ENCODE results near the gene REV3L. TPM values are rescaled to one million over a fixed set of nuclear protein-coding genes. Genes with fewer than 3 reads are reported as not detected.

Gene REV3L
- polyA plus RNA-seq, 2 donors = 5.2 to 6.0 TPM

GRCh38 chr6:111458670-111459232 is 24.3 kb downstream of the REV3L start:
- H3K9me3 ChIP-seq (ENCODE audit: control insufficient read depth in 2 of 2, insufficient read depth in 1 of 2, low read depth in 1 of 2, low read length in 1 of 2) = no peaks in the 10 kb centered on the region
- no peak overlapping the region for H3K4me3 ChIP-seq (ENCODE audit: low read depth in 1 of 2, low read length in 2 of 2)
- no peaks in the 10 kb centered on the region for H3K4me1 ChIP-seq (ENCODE audit: control insufficient read depth in 2 of 2, insufficient read depth in 2 of 2, low read length in 1 of 2)
- H3K27me3 ChIP-seq (ENCODE audit: control insufficient read depth in 1 of 2, insufficient read depth in 2 of 2, low read length in 2 of 2) = no peaks in the 10 kb centered on the region
- no peak overlapping the region for H3K27ac ChIP-seq (ENCODE audit: low read depth in 2 of 2, low read length in 1 of 2)
- no peaks in the 10 kb centered on the region for H3K36me3 ChIP-seq (ENCODE audit: control insufficient read depth in 2 of 2, insufficient read depth in 2 of 2, low read length in 1 of 2)

DNA sequence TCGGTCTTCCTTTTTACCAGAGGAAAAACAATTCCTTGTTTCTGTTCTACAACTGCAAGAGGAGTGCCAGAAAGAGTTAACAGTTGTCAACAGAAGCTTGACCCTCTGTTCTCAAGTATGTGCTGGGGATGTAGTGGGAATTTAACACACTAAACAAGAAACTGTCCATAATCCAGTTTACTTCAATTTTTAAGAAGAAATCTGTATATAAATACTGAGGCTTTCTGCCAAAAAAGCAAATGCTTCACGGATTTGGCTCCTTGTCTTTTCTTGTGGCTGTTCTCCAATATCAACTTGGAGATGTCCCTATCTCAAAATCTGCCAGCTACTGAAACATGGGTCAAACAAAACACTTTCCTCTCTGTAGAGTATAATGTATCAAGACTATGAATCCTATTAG is 26.8 kb downstream of the REV3L start:
- no peaks in the 10 kb centered on the region for H3K4me1 ChIP-seq (ENCODE audit: control insufficient read depth in 2 of 2, insufficient read depth in 2 of 2, low read length in 1 of 2)
- no peaks in the 10 kb centered on the region for H3K9me3 ChIP-seq (ENCODE audit: control insufficient read depth in 2 of 2, insufficient read depth in 1 of 2, low read depth in 1 of 2, low read length in 1 of 2)
- no peaks in the 10 kb centered on the region for H3K36me3 ChIP-seq (ENCODE audit: control insufficient read depth in 2 of 2, insufficient read depth in 2 of 2, low read length in 1 of 2)
- no peak overlapping the region for H3K27ac ChIP-seq (ENCODE audit: low read depth in 2 of 2, low read length in 1 of 2)
- no peaks in the 10 kb centered on the region for H3K27me3 ChIP-seq (ENCODE audit: control insufficient read depth in 1 of 2, insufficient read depth in 2 of 2, low read length in 2 of 2)
- 34 to 44% methylated on average over 2 of the region's 2 CpGs for WGBS, 2 donors
- no peak overlapping the region for H3K4me3 ChIP-seq (ENCODE audit: low read depth in 1 of 2, low read length in 2 of 2)

DNA sequence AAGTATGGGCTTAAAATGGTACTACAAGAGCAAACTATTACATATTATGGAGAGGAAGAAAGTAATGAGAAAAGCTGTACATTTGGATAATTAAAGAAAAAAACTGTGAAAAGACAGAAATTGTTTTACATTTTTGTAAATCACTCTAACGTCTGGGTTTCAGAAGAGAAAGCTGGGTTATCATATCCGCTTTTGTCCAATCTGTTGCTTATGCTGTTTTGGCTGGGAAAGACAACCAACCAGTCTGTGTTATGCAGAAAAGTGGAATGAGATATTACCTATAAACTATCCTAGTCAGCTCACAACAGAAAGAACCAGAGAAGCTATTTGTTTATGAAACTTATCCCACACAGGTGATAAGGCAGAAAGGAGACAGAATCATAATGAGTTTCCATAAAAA is 32.4 kb downstream of the REV3L start:
- Histone ChIP-seq H3K4me1 (ENCODE audit: control insufficient read depth in 2 of 2, insufficient read depth in 2 of 2, low read length in 1 of 2) (no peaks in the 10 kb centered on the region), H3K27me3 (ENCODE audit: control insufficient read depth in 1 of 2, insufficient read depth in 2 of 2, low read length in 2 of 2) (no peaks in the 10 kb centered on the region), H3K9me3 (ENCODE audit: control insufficient read depth in 2 of 2, insufficient read depth in 1 of 2, low read depth in 1 of 2, low read length in 1 of 2) (no peaks in the 10 kb centered on the region), H3K36me3 (ENCODE audit: control insufficient read depth in 2 of 2, insufficient read depth in 2 of 2, low read length in 1 of 2) (no peaks in the 10 kb centered on the region), H3K27ac (ENCODE audit: low read depth in 2 of 2, low read length in 1 of 2) (no peak overlapping the region), H3K4me3 (ENCODE audit: low read depth in 1 of 2, low read length in 2 of 2) (no peak overlapping the region)
- 77 to 80% methylated on average over 2 of the region's 2 CpGs for WGBS, 2 donors

GRCh38 chr6:111450087-111450486 is 32.9 kb downstream of the REV3L start:
- WGBS, 2 donors = 92 to 95% methylated on average over 7 of the region's 7 CpGs
- no peak overlapping the region for H3K4me3 ChIP-seq (ENCODE audit: low read depth in 1 of 2, low read length in 2 of 2)
- H3K27ac ChIP-seq (ENCODE audit: low read depth in 2 of 2, low read length in 1 of 2) = no peak overlapping the region
- H3K4me1 ChIP-seq (ENCODE audit: control insufficient read depth in 2 of 2, insufficient read depth in 2 of 2, low read length in 1 of 2) = no peaks in the 10 kb centered on the region
- no peaks in the 10 kb centered on the region for H3K27me3 ChIP-seq (ENCODE audit: control insufficient read depth in 1 of 2, insufficient read depth in 2 of 2, low read length in 2 of 2)
- H3K36me3 ChIP-seq (ENCODE audit: control insufficient read depth in 2 of 2, insufficient read depth in 2 of 2, low read length in 1 of 2) = no peaks in the 10 kb centered on the region
- no peaks in the 10 kb centered on the region for H3K9me3 ChIP-seq (ENCODE audit: control insufficient read depth in 2 of 2, insufficient read depth in 1 of 2, low read depth in 1 of 2, low read length in 1 of 2)

DNA sequence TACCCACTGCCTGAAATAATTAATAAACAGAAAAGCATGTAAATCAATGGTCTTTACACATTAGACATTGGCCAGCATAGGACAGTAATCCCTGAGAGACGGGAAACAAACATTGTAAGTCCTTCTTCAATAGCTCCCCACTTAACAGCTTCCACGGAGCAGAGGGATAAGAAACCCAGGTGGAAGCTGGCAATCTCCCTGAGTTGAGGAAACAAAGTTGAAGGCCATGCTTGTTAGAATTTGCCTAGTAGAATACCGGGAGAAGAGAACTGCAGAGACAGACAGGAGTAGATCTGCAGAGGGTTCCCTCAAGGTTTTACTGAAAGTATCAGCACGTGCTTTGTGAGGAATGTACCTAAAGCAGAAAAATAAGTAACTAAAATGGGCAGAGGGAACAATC is 33.9 kb downstream of the REV3L start:
- Histone ChIP-seq H3K27me3 (ENCODE audit: control insufficient read depth in 1 of 2, insufficient read depth in 2 of 2, low read length in 2 of 2) (no peaks in the 10 kb centered on the region), H3K4me1 (ENCODE audit: control insufficient read depth in 2 of 2, insufficient read depth in 2 of 2, low read length in 1 of 2) (no peaks in the 10 kb centered on the region), H3K27ac (ENCODE audit: low read depth in 2 of 2, low read length in 1 of 2) (no peak overlapping the region), H3K9me3 (ENCODE audit: control insufficient read depth in 2 of 2, insufficient read depth in 1 of 2, low read depth in 1 of 2, low read length in 1 of 2) (no peaks in the 10 kb centered on the region), H3K4me3 (ENCODE audit: low read depth in 1 of 2, low read length in 2 of 2) (no peak overlapping the region), H3K36me3 (ENCODE audit: control insufficient read depth in 2 of 2, insufficient read depth in 2 of 2, low read length in 1 of 2) (no peaks in the 10 kb centered on the region)
- 76 to 88% methylated on average over 4 of the region's 4 CpGs for WGBS, 2 donors

DNA sequence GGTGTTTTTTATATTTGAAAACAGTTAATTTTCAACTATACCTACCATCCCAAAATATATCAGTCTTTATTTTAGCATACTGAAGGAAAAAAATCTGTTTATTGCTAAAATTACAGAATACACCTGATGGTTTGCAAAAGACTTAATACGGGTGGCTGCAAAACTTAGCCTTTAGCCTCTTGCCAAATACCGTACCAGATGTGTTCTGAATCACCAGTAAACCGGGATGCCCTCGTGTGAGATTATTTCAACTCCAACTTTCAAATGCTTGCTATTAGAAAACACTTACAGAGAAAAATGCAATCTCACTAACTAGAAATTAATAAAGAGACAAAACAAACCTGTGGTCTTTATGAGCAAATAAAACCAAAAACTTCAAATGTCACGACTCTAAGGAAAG is 36.0 kb downstream of the REV3L start:
- Histone ChIP-seq H3K9me3 (ENCODE audit: control insufficient read depth in 2 of 2, insufficient read depth in 1 of 2, low read depth in 1 of 2, low read length in 1 of 2) (no peaks in the 10 kb centered on the region), H3K4me1 (ENCODE audit: control insufficient read depth in 2 of 2, insufficient read depth in 2 of 2, low read length in 1 of 2) (no peaks in the 10 kb centered on the region), H3K27me3 (ENCODE audit: control insufficient read depth in 1 of 2, insufficient read depth in 2 of 2, low read length in 2 of 2) (no peaks in the 10 kb centered on the region), H3K4me3 (ENCODE audit: low read depth in 1 of 2, low read length in 2 of 2) (no peak overlapping the region), H3K27ac (ENCODE audit: low read depth in 2 of 2, low read length in 1 of 2) (no peak overlapping the region), H3K36me3 (ENCODE audit: control insufficient read depth in 2 of 2, insufficient read depth in 2 of 2, low read length in 1 of 2) (no peaks in the 10 kb centered on the region)
- WGBS, 2 donors = 75 to 87% methylated on average over 5 of the region's 5 CpGs

DNA sequence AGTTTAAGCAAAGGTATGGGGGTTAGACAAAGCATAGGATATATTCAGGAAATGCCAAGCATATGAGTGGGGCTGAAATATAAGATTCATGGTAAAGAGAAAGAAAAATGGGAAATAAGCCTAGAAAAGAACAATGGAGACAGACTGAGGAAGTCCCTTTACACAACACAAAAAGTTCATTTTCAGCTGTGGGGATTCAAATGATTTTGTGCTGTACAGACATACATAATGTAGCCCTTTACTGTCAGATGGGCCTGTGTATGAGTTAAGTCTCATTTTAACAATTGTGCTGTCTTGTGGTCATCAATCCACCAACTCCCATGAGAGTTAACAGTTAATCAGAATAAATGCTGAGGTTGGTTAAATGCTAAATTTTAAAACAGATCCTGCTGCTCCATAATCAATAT is 37.2 kb downstream of the REV3L start:
- Histone ChIP-seq H3K36me3 (ENCODE audit: control insufficient read depth in 2 of 2, insufficient read depth in 2 of 2, low read length in 1 of 2) (no peaks in the 10 kb centered on the region), H3K27me3 (ENCODE audit: control insufficient read depth in 1 of 2, insufficient read depth in 2 of 2, low read length in 2 of 2) (no peaks in the 10 kb centered on the region), H3K9me3 (ENCODE audit: control insufficient read depth in 2 of 2, insufficient read depth in 1 of 2, low read depth in 1 of 2, low read length in 1 of 2) (no peaks in the 10 kb centered on the region), H3K4me3 (ENCODE audit: low read depth in 1 of 2, low read length in 2 of 2) (no peak overlapping the region), H3K27ac (ENCODE audit: low read depth in 2 of 2, low read length in 1 of 2) (no peak overlapping the region), H3K4me1 (ENCODE audit: control insufficient read depth in 2 of 2, insufficient read depth in 2 of 2, low read length in 1 of 2) (no peaks in the 10 kb centered on the region)

DNA sequence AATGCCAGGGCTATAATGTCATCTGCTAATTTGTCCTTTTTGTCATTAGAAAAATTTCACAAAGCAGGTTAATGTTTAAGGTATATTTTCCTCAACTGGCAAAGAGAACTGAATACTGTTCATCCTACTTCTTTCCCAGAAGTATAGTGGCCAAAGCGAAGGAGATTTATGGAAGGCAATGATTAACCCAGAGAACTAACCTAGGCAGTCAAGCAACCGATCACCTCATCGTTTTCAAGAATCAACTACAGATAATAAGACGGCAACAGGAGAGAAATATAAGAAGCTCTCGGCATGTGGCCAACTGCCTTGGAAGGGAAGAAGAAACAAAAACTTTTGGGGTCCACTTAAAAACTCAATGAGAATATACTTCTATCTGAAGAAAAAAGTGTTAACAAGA is 38.2 kb downstream of the REV3L start:
- Histone ChIP-seq H3K27me3 (ENCODE audit: control insufficient read depth in 1 of 2, insufficient read depth in 2 of 2, low read length in 2 of 2) (no peaks in the 10 kb centered on the region), H3K27ac (ENCODE audit: low read depth in 2 of 2, low read length in 1 of 2) (no peak overlapping the region), H3K4me3 (ENCODE audit: low read depth in 1 of 2, low read length in 2 of 2) (no peak overlapping the region), H3K9me3 (ENCODE audit: control insufficient read depth in 2 of 2, insufficient read depth in 1 of 2, low read depth in 1 of 2, low read length in 1 of 2) (no peaks in the 10 kb centered on the region), H3K36me3 (ENCODE audit: control insufficient read depth in 2 of 2, insufficient read depth in 2 of 2, low read length in 1 of 2) (no peaks in the 10 kb centered on the region), H3K4me1 (ENCODE audit: control insufficient read depth in 2 of 2, insufficient read depth in 2 of 2, low read length in 1 of 2) (no peaks in the 10 kb centered on the region)
- 81 to 88% methylated on average over 5 of the region's 5 CpGs for WGBS, 2 donors

- H3K27ac ChIP-seq (ENCODE audit: low read depth in 2 of 2, low read length in 1 of 2) = no peak overlapping the region
- H3K4me3 ChIP-seq (ENCODE audit: low read depth in 1 of 2, low read length in 2 of 2) = no peak overlapping the region
- WGBS, 2 donors = 70 to 72% methylated on average over 5 of the region's 5 CpGs
- no peaks in the 10 kb centered on the region for H3K9me3 ChIP-seq (ENCODE audit: control insufficient read depth in 2 of 2, insufficient read depth in 1 of 2, low read depth in 1 of 2, low read length in 1 of 2)
- no peaks in the 10 kb centered on the region for H3K36me3 ChIP-seq (ENCODE audit: control insufficient read depth in 2 of 2, insufficient read depth in 2 of 2, low read length in 1 of 2)
- no peaks in the 10 kb centered on the region for H3K4me1 ChIP-seq (ENCODE audit: control insufficient read depth in 2 of 2, insufficient read depth in 2 of 2, low read length in 1 of 2)
- H3K27me3 ChIP-seq (ENCODE audit: control insufficient read depth in 1 of 2, insufficient read depth in 2 of 2, low read length in 2 of 2) = no peaks in the 10 kb centered on the region
Measured at GRCh38 chr6:111441678-111442243, 41.3 kb downstream of the REV3L start.

DNA sequence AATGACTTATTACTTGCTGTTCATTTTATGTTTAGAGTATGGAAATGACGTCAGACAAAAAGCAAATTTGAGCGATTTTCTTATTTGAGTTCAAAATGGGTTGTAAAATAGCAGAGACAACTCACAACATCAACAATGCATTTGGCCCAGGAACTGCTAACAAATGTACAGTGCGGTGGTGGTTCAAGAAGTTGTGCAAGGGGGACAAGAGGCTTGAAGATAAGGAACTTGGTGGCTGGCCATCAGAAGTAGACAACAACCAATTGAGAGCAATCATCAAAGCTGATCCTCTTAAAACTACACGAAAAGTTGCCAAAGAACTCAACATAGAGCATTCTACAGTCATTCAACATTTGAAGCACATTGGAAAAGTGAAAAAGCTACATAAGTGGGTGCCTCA is 43.8 kb downstream of the REV3L start:
- 83 to 93% methylated on average over 4 of the region's 4 CpGs for WGBS, 2 donors
- no peak overlapping the region for H3K27ac ChIP-seq (ENCODE audit: low read depth in 2 of 2, low read length in 1 of 2)
- no peaks in the 10 kb centered on the region for H3K27me3 ChIP-seq (ENCODE audit: control insufficient read depth in 1 of 2, insufficient read depth in 2 of 2, low read length in 2 of 2)
- H3K4me1 ChIP-seq (ENCODE audit: control insufficient read depth in 2 of 2, insufficient read depth in 2 of 2, low read length in 1 of 2) = no peaks in the 10 kb centered on the region
- H3K9me3 ChIP-seq (ENCODE audit: control insufficient read depth in 2 of 2, insufficient read depth in 1 of 2, low read depth in 1 of 2, low read length in 1 of 2) = no peaks in the 10 kb centered on the region
- H3K36me3 ChIP-seq (ENCODE audit: control insufficient read depth in 2 of 2, insufficient read depth in 2 of 2, low read length in 1 of 2) = no peaks in the 10 kb centered on the region
- H3K4me3 ChIP-seq (ENCODE audit: low read depth in 1 of 2, low read length in 2 of 2) = no peak overlapping the region

Data from esophagus (tissue), 2 donors.